HG03103 (cell line): ENCODE measurements around the gene HGFAC.
A peak's percentile ranks its signal among the peaks of the same experiment; 100 is the strongest.
"Not testable (repeated sequence)": the region's sequence is repeated elsewhere in the genome, so short reads cannot be mapped to it uniquely, and the experiment has no call there.

Source experiments
- ATAC-seq: cut with Tn5 transposase; IDR thresholded peaks from one replicate; pipeline ENCODE4 v1.9.1; 2021; ENCODE audit warnings: low read depth; ENCODE audit not compliant: unreplicated experiment

HGFAC gene

DNA sequence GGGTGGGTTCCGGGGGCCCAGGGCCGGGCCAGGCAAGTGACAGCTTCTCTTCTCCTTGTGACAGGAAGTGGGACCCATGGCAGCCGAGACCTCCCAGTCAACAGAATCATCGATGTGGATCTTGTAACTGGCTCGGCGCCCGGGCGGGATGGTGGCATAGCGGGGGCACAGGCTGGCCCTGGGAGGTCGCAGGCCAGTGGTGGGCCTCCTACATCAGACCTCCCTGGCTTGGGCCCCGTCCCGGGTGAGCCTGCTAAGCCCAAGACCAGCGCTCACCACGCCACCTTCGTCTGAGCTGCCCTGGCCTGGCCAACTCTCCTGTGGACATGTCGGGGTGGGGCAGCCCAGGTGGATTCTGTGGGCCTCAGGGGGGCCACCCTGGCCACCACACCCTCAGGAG lies 2.4 kb upstream of the HGFAC start:
- no peak for ATAC-seq

DNA sequence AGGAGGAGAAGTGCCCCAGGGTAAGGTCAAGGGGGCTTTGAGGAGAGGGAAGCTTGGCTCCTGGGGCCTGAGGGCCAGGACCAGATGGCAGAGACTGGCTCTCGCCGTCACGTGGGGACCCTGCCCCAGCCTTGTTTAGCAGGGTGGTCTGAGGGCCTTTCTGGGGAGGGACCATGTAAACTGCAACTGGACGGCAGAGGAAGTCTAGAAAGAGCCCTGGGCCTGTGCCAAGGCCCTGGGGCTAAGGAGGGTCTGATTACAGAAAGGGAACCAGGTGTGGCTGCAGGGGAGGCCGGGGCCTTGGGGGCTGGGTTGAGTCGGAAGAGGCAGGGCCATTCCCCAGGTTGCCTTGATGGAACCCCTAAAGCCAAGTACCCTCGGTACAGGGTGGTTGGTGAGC lies 1.8 kb upstream of the HGFAC start:
- ATAC-seq, result no peak

DNA sequence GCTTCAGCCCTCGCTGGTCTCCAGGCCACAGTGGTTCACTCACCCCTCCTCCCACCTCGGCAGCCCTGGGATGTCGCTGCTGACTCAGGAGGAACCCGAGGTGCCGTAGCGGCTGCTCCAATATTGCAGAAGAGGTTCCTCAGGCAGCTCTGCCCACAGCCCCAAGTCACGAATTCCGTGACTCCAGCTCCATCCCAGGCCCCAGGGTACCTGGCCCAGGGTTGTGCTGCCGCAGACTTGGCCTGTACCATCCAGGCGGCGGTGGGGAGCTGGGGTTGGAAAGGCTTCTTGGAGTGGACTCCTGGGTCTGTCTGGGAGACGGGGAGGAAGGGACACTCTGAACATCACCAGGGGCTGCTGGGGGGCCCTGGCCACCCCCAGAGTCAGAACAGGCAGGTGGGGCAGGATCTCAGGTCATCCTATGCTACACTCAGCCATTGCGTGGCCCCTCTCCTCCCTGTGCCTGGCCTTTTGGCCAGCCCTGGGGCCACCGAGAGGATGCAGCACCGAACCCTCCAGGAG lies 728 bp upstream of the HGFAC start:
- no peak for ATAC-seq

DNA sequence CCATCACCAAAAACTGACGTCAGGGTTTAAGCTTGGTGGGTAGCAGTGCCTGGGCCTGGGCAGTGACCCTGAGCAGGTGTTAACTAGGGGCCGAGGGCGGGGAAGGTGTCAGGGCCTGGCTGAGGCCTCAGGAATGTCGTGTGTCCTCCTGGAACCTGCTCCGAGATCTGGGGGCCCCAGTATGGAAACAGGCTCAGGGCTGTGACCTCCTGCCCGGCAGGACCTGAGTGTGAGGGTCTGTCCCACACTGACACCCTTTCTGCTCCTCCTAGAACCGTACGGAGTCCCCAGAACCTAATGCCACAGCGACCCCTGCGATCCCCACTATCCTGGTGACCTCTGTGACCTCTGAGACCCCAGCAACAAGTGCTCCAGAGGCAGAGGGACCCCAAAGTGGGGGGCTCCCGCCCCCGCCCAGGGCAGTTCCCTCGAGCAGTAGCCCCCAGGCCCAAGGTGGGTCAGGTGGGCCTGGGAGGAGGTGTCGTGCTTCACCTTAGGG lies 741 bp downstream of the HGFAC start:
- ATAC-seq, result no peak

DNA sequence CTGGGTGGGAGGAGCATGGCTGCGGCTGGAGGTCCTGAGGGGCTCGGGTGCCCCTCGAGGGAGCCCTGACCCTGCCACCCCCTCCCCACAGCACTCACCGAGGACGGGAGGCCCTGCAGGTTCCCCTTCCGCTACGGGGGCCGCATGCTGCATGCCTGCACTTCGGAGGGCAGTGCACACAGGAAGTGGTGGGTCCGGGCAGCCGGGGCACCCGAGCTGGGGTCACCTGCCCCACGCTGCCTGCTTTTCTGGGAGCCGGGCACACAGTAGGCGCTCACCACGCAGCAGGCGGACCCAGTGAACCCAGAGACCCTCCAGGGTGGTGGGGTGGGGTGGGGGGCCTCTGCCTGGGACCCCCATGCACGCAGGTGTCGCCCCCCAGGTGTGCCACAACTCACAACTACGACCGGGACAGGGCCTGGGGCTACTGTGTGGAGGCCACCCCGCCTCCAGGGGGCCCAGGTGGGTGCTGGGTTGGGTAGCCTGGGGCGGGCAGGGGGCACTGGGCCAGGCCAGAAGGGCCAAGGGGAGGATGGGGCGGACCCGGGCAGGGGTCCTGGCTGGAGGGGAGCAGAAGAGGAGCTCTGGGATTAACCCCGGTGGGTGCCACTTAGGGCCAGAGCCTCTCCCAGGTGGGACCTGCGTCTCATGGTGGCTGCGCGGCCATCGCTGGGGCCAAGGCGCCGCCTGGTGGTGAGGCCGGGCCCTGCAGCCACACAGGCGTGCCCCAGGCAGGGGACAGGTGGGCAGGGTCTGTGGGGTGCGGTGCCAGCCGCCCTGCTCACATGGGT lies 1.4 kb downstream of the HGFAC start:
- peak; percentile 60 for ATAC-seq

DNA sequence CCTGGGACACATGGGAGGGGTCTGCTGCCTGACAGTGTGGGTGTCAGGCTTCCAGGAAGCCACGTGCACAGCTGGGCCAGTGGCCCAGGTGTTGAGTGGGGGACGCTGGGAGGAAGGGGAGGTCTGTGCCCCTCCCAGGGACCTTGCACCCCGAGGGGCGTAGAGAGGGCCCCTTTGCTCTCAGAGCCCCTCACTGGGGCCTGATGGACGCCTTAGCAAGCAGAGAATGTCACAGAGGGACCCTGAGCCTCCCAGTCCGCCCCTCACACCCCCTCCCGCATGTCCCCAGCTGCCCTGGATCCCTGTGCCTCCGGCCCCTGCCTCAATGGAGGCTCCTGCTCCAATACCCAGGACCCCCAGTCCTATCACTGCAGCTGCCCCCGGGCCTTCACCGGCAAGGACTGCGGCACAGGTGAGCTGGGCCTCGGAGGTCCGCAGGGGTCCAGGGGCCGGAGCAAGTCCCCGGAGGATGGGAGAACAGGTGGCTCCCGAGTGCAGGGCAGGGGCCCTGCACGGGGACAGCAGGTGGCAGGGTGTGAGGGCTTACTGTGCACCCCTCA lies 2.1 kb downstream of the HGFAC start:
- no peak for ATAC-seq

DNA sequence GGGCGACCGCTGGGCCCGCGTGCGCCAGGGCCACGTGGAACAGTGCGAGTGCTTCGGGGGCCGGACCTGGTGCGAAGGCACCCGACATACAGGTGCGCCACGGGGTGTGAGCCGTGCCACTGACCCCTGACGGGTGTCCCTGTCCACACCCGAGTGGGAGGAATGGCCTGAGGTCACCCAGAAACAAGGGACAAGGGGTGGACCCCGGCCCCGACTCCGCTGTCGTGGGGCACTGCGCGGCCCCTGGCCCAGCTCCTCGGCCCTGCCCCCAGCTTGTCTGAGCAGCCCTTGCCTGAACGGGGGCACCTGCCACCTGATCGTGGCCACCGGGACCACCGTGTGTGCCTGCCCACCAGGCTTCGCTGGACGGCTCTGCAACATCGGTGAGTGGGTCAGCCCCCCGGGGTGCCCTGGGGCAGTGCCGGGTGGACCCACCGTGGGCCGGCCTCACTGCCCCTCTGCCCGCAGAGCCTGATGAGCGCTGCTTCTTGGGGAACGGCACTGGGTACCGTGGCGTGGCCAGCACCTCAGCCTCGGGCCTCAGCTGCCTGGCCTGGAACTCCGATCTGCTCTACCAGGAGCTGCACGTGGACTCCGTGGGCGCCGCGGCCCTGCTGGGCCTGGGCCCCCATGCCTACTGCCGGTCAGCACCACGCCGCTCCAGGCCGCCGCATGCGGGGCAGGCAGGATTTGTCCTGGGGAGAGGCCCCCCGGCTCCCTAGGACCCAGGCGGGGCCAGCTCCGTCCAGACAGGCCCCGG lies 2.8 kb downstream of the HGFAC start:
- ATAC-seq, result no peak

DNA sequence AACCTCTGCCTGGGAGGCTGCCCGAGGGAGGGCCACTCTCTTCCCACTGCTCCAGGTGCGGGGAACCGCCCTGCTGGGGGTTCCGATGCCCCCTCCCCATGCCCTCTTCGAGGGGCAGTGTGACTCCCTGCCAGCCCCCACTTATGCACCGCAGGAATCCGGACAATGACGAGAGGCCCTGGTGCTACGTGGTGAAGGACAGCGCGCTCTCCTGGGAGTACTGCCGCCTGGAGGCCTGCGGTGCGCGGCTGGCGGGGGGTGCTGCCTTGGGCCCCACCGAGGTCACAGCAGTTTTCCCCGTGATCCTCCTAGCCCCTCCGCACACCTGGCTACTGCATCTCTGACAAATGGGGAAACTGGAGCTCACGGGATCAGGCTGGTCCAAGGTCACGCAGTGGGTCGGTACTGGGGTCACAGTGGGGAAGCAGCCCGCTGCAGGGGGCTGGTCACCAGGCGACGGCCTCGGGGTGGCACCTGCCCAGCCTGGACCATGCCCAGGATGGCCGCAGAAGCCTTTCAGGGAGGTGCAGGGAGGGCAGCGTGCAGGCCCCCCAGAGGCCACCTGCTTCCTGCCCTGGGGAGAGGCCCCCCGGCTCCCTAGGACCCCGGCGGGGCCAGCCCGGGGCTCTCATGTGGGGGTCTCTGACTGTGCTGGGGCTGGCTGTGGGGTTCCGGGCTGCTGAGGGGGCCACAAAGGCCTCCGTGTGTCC lies 3.5 kb downstream of the HGFAC start:
- no peak for ATAC-seq

DNA sequence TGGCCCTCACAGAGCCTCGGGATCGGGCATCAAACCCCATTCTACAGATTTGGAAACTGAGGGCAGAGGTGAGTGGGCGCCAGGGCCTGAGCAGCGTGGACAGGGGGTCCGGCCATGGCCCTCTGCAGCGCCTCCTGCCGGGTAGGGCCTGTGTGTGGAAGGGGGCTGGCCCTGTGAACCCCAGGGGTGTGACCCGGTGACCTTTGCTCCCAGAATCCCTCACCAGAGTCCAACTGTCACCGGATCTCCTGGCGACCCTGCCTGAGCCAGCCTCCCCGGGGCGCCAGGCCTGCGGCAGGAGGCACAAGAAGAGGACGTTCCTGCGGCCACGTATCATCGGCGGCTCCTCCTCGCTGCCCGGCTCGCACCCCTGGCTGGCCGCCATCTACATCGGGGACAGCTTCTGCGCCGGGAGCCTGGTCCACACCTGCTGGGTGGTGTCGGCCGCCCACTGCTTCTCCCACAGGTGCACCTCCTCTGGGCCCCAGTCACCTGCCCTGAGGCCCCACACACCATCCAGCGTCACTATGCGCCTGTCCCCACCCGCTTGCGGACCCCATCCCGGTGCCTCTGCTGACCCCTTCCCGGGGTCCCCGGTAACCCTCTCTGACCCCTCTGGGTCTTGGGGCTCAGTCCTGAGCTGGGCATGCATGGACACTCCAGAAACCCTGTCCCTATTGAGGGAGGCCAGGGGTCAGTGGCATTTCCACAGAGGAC lies 4.2 kb downstream of the HGFAC start:
- ATAC-seq, result no peak

DNA sequence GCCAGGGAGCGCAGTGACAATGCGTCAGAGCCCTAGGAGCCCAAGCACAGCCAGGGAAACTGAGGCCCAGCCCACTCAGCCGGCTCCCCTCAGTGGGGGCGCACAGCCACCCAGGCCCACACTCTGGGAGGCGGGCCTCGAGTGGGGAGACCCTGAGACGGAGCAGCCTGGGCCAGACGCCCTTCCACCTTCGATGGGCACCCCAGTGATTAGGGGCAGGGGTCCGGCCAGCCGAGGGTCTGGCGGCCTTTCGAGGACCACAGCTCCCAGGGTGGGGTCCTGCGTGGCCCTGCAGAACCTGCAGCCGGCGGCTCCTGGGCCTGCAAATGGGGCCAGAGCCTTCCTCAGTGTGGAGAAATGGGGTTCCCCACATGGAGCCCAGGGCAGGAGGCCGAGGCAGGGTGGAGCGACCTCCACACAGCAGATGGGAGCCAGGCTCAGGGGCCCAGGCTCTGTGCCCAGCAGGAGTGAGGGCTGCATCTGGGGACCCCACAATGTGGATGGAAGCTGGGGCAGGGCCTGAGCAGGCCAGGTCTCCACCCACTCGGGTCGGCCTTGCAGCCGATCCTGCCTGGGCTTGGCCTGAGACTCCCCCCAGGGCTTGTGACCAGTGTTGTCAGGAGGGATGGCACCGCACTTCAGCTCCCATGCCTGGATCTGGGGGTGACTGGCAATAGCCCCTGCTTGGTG lies 5.0 kb downstream of the HGFAC start:
- no peak for ATAC-seq

DNA sequence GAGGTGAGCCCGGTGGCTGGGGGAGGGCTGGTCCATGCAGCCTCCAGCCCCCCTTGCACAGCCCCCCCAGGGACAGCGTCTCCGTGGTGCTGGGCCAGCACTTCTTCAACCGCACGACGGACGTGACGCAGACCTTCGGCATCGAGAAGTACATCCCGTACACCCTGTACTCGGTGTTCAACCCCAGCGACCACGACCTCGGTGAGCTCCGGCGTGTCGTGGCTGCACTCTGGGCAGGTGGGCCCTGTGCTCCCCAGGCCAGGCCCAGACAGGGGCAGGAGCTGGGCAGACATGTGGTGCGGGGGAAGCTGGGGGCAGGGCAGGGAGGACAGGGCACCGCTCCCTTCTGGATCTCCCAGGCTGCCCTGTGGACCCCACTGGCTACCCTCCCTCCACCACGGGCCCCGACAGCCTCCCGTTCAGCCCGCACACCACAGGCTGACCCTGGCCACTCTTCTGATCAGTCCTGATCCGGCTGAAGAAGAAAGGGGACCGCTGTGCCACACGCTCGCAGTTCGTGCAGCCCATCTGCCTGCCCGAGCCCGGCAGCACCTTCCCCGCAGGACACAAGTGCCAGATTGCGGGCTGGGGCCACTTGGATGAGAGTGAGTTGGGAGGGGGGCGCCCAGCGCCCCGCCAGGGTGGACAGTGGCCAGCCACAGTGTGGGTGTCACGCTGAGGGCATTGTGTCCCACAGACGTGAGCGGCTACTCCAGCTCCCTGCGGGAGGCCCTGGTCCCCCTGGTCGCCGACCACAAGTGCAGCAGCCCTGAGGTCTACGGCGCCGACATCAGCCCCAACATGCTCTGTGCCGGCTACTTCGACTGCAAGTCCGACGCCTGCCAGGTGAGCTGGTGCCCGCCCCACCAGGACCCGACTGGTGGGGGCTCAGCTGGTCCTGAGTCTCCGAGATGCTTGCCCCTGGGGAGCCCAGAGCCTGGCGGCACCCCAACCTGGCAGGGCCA lies 5.9 kb downstream of the HGFAC start:
- ATAC-seq, result no peak

DNA sequence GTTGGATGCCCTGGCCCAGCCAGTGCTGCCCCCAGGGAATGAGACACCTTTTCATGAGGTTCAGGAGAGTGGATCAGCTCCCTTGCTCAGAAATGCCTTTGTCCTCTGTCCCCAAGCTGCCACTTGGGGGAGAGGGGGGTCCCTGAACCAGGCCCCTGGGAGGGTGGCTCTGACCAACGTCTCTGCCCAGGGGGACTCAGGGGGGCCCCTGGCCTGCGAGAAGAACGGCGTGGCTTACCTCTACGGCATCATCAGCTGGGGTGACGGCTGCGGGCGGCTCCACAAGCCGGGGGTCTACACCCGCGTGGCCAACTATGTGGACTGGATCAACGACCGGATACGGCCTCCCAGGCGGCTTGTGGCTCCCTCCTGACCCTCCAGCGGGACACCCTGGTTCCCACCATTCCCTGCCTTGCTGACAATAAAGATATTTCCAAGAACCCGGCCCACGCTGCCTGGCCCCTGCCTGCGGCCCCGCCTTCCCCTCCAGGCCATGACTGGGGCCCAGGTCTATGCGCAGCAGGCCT lies 7.3 kb downstream of the HGFAC start:
- ATAC-seq, result no peak

DNA sequence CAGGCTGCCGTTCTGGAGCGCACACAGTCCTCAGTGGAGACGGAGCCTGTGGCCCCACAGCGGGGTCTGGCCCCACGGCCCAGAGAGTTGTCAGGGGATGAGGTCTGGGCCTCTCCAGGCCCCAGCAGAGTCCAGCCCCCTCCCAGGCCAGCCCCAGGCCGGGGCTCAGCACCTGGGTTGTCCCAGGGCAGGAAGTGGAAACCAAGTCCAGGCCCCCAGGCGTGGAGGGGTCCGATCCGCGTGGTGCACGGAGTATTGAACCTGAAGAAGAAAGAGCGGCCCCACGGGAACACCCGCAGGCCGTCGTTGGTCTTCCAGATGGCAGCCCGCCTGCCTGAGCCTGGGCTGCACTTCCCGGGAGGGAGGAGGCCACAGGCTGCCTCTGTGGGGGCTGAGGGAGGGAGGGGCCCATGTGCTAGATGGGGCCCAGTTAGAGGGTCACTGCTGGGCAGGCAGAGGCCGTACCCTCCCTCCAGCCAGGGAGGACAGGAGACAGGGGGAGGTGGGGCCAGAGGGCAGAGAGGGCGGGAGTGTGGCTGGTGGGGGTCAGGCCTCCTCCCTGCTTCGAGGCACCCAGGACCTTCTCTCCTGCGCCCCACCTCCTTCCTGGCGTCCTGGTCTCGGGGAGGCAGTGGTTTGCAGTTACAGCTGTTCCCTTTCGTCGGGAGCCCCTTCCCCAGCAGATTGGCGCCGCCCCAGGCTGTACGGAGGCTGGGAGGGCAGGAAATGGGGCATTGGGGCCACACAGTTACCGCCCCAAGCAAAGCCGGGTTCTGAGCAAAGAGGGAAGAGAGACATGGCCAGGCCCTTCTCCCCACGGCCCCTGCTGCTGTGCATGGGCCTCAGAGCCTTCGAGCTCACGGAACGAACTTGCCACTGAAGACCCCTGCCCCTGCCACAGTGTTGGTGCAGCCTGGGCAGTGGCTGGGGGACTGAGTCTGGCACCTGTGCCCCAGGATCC lies 8.1 kb downstream of the HGFAC start:
- no peak for ATAC-seq

DNA sequence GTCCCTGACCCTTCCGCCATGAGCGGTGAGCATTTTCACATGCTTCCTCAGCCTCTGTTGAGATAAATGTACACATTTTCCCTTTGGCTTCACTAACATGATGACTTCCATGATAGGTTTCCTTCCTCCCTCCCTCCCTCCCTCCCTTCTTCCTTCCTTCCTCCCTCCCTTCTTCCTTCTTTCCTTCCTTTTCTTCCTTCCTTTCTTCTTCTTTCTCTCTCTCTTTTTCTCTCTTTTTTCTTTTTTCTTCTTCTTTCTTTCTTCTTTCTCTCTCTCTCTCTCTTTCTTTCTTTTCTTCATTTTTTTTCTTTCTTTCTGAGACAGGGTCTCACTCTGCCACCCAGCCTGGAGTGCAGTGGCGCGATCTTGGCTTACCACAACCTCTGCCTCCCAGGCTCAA lies 8.9 kb downstream of the HGFAC start:
- ATAC-seq, result no peak

DNA sequence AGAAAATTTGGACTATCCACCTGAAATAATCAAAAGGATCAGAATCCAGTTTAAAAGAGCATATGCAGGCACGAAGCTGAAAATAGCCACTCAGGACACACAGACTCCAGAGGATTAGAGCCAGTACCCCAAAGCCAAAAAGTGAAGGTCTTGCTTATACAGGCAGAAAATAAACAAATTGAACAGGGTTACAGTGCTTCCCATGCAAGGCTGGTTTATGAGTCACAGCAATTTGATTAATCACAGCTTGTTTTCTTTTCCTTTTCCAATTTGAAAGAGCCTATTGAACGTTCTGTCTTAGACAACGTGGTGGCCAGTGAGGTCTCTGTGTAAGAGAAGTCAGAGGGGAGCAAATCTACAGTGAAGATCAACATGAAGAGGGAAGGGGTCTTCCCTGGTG lies 10.2 kb downstream of the HGFAC start:
- no peak for ATAC-seq

DNA sequence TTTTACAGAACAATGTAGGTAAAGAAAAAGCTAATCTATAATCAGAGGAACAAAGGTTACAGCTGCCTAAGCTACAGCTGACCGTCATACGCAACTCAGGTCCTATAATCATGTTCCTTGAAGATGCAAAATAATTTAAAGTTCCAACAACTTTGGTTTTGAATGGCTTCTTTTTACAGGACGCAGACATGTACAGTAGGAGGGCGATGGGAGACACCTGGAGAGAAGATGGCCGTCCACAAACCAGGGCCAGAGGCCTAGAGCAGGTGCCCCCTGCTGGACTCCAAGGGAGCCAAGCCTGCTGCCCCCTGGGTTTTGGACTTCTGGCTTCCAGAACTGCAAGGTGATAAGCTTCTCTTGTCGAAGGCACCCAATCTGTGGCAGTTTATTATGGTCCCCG lies 10.6 kb downstream of the HGFAC start:
- ATAC-seq, result no peak

DNA sequence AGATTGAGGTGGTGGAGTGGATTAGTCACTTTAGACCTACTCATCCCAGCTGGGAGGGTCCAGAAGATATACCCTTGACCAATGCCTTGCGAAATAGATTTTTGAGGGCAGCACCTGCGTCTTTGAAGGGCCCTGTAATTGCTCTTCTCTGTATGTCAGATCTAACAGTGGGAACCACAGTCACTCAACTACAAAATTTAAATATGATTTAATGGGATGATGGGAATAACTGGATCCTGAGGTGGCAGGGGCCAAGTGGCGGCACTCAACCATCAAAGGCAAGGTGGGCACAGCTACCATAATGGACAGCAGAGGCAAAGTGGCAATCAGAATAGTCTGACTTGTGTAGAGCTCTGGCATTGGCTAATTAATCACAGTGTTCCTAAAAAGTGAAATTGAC lies 13.8 kb downstream of the HGFAC start:
- not testable (repeated sequence) for ATAC-seq
